ENCODE results near the gene LPCAT4.
"Not testable (repeated sequence)": the region's sequence is repeated elsewhere in the genome, so short reads cannot be mapped to it uniquely, and the experiment has no call there.

The LPCAT4 gene, protein sequence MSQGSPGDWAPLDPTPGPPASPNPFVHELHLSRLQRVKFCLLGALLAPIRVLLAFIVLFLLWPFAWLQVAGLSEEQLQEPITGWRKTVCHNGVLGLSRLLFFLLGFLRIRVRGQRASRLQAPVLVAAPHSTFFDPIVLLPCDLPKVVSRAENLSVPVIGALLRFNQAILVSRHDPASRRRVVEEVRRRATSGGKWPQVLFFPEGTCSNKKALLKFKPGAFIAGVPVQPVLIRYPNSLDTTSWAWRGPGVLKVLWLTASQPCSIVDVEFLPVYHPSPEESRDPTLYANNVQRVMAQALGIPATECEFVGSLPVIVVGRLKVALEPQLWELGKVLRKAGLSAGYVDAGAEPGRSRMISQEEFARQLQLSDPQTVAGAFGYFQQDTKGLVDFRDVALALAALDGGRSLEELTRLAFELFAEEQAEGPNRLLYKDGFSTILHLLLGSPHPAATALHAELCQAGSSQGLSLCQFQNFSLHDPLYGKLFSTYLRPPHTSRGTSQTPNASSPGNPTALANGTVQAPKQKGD

GRCh38 chr15:34367101-34368081 is at the start of gene LPCAT4:
Gene LPCAT4 (minus strand): TSS chr15:34367196. CDS start chr15:34367100, 96 bp downstream.
- peak; percentile 77 for DNase-seq (ENCODE audit: low read depth, low spot score)

- DNase-seq (ENCODE audit: low read depth, low spot score): not testable (repeated sequence)
Observed at GRCh38 chr15:34409511-34409910, 42.5 kb upstream of the LPCAT4 start.

GRCh38 chr15:34408973-34409372 is 42.0 kb upstream of the LPCAT4 start:
- not testable (repeated sequence) for DNase-seq (ENCODE audit: low read depth, low spot score)

- not testable (repeated sequence) for DNase-seq (ENCODE audit: low read depth, low spot score)
Observed at GRCh38 chr15:34403899-34404298, 36.9 kb upstream of the LPCAT4 start.

- not testable (repeated sequence) for DNase-seq (ENCODE audit: low read depth, low spot score)
Observed at GRCh38 chr15:34403160-34403598, 36.2 kb upstream of the LPCAT4 start.

DNA sequence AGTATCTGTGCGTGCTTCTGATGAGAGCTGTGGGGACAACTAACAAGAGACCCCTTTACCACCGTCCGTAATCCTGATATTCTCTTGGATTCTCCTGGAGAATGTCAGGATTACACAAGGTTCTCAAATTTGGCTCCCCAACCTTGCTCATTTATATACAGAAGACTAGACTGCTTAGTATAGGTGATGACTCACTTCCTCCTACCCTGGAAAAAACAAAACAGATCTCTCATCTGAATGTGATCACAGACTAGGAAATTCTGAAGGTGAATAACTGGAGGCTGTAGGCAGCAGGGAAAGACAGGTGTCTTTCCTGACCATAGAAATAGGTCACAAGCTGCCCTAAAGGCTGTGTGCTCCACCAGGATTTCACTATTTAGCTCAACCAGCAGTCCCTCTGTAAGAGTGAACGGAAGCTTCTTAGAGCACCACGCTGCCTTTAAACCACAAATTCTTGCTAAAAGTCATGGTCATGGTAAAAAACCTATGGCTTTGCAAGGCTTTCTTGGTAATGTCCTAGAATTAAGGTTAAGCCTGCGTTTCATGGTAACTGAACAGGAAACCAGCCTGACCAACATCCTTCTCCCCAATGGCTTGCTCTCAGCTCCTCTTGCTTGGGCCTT is 30.8 kb upstream of the LPCAT4 start:
- not testable (repeated sequence) for DNase-seq (ENCODE audit: low read depth, low spot score)

- DNase-seq (ENCODE audit: low read depth, low spot score): not testable (repeated sequence)
Observed at GRCh38 chr15:34392981-34393380, 26.0 kb upstream of the LPCAT4 start.

DNA sequence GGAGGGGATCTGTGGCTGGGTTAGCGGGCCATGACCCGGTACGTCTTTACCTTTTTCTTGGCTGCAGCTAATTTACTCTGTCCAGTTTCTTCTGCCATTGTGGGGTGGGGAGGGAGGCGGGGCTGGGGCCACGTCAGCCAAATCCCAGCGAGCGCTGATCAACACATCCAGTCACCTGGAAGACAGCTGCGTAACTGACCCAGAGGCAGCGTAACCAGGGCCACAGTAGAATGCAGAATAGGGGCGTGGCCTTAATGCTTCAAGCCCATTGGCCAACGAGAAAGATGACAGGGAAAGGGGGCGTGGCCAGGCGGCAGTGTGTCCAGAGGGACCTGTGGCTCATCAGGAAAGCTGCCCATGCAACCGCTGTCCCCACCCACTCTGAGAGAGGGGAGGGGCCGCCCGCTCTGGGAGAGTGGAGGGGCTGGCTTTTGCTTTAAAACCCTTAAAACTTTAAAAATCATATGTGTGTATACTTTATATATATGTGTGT is 22.6 kb upstream of the LPCAT4 start:
- DNase-seq (ENCODE audit: low read depth, low spot score): not testable (repeated sequence)

DNA sequence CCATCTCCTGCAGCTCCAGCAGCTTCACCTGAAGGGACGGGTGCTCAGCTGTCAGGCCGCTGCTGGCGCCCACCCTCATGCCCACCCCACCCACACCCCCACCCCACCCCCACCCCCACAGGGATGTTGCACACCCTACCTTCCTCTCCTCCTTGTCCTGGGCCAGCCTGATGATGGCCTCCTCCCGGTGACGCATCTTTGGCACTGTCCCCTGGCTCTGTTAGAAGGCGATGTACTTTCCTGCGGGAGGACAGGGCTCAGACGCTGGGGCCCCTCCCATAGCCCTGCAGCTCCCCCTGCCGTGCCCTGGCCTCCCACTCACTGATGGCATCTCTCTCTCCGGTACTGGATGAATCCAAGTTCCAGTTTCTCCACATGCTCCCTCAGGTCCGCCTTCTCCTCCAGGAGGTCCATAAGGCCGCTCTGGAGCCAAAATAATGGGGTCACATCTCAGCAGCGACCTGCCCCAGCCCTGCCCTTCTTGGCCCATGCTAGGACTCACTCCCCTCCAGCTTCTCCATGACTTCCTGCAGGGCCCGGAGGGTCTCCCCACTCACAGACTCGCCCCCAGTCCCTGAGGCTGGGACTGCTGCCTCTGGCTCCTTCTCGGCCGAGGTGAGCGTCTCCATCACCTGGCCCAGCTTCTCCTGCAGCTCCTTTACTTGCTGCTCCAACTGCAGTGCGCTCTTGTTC is 15.0 kb upstream of the LPCAT4 start:
- not testable (repeated sequence) for DNase-seq (ENCODE audit: low read depth, low spot score)

DNA sequence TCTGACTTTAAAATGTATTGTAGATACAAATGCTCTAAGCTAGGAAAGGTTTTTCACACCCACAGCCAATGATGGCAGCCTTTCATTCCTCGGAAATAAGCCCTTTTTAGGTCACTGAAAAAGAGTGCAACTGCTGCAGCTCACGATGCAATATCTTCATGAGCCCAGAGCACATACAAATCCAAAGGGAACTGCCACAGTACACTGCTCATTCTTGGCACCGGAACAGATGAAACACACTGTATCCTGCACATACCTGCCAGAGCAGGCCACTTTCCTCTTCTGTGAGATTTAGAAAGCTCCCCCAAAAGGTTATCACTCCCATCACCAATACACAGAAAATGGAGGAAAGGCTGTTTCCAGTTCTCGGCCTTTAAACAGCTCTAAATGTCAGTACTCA is 13.5 kb upstream of the LPCAT4 start:
- DNase-seq (ENCODE audit: low read depth, low spot score): not testable (repeated sequence)

DNA sequence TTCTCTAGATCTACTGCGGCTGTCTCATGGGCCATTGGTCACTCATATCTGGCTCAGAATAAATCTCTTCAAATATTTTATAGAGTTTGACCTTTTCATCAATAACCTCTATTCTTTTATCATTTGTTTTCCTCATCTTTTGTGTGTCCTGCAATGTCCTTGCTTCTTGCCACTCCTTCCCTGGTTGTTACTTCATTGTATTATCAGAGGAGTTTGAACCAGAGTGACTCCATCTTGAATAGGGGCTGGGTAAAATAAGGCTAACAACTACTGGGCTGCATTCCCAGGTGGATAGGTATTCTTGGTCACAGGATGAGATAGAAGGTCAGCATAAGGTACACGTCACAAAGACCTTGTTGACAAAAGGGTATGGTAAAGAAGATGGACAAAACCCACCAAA is 9.9 kb upstream of the LPCAT4 start:
- no peak for DNase-seq (ENCODE audit: low read depth, low spot score)

DNA sequence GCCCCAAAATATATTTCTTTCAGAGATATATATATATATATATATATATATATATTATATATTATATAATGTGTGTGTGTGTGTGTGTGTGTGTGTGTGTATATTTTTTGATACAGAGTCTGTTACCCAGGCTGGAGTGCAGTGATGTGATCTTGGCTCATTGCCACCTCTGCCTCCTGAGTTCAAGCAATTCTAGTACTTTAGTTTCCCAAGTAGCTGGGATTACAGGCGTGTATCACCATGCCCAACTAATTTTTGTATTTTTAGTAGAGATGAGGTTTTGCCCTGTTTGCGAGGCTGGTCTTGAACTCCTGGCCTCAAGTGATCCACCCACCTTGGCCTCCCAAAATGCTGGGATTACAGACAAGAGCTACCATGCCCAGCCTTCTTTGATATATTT is 8.5 kb upstream of the LPCAT4 start:
- DNase-seq (ENCODE audit: low read depth, low spot score): not testable (repeated sequence)

- no peak for DNase-seq (ENCODE audit: low read depth, low spot score)
Observed at GRCh38 chr15:34374816-34375215, 7.8 kb upstream of the LPCAT4 start.

DNA sequence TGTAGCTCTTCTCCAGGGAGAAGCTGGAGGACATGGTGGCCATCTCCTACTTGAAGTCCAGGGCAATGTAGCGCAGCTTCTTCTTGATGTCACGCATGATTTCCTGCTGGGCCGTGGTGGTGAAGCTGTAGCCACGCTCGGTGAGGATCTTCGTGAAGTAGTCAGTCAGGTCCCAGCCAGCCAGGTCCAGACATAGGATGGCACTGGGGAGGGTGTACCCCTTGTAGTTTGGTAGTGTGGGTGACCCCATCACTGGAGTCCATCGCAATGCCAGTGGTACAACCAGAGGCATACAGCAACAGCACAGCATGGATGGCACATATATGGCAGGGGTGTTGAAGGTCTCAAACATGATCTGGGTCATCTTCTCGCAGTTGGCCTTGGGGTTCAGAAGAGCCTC is 7.0 kb upstream of the LPCAT4 start:
- no peak for DNase-seq (ENCODE audit: low read depth, low spot score)

DNA sequence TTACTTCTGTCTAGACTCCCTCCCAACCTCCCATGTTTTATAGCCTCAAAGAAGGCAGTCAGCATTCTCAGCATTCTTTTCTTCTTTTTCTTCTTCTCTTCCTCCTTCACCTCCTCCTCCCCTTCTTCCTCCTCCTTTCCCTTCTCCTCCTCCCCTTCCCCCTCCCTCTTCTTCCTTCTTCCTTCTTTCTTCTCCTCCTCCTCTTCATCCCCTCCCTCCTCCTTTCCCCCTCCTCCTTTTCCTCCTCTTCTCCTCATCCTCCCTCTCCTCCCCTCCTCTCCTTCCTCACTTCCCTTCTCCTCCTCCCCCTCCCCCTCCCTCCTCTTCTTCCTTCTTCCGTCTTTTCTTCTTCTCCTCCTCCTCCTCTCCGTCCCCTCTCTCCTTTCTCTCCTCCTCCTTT is 3.6 kb upstream of the LPCAT4 start:
- DNase-seq (ENCODE audit: low read depth, low spot score): no peak

DNA sequence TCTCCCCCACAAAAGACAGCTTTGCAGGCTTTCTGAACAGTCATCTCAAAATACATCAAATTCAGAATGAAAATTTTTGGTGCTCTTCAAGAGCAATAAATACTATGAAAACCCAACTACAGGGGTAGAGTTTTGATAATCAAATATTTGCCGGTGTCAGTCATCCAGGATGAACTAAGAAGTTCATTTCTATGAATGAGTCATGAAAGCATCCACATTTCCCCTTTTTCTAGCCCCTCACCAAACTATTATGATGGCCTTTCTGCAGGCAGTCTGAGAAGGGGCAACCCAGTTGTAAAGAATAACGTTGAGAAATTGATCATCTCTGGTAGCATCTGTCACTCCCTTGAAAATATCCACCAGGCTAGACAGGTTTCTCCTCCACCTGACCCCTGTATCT is 3.1 kb upstream of the LPCAT4 start:
- no peak for DNase-seq (ENCODE audit: low read depth, low spot score)

GRCh38 chr15:34366271-34367065 is 528 bp downstream of the LPCAT4 start:
- peak; percentile 30 for DNase-seq (ENCODE audit: low read depth, low spot score)

DNA sequence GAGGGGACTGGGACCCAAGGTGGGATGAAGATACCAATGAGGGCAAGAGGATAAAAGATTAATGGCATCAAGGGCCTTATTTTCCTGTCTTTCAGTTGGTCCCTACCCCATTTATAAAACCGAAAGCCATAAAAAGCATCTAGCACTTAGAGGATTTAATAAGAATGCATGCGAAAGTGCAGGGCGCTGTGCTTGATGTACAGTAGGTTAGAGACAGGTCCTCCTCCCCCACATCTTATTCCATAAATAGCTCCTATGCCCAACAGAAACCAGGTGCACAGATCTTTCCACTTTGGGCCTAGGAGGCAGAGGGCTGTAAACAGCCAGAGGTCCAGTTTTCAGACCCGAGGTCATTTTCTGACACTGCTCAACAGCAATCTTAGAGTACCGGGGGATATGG is 1.2 kb downstream of the LPCAT4 start:
- DNase-seq (ENCODE audit: low read depth, low spot score): no peak

DNA sequence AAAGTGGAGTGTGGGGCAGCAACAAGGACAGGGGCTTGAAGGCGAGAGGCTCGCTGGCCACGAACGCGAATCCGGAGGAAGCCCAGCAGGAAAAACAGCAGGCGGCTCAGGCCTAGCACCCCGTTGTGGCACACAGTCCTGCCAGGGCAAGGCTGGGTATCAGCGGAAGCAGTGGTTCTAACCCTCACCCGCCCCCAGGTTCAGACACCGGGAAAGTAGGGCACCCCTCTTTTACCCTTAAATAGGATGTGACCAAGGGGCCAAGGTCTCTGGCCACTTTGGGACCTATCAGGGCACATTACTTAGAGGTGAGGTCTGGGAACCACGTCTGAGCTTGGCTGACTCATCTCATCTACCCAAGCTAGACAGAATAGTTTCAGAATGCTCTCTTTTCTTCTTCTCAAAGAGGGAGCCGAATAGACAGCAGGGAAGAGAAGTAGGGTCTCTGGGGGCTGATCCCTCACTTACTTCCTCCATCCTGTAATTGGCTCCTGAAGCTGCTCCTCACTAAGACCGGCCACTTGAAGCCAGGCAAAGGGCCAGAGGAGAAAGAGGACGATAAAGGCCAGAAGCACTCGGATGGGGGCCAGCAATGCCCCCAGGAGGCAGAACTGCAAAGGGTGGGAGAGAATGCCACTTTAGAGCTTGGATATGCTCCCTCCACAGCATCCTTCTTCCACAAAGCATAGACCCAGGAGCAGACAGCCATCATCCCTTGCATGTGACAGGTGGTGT is 1.7 kb downstream of the LPCAT4 start:
- no peak for DNase-seq (ENCODE audit: low read depth, low spot score)

Measured in activated CD4-positive, CD25-positive, alpha-beta regulatory T cell treated with anti-CD3 and anti-CD28 coated beads, Interleukin-2, amount 50 U/mL, for 16 hours (primary cell).